ENCODE results near the gene DVL2.

Gene DVL2

GRCh38 chr17:7237266-7237760 lies 3.0 kb upstream of the DVL2 start:
- DNase-seq: no peak

DNA sequence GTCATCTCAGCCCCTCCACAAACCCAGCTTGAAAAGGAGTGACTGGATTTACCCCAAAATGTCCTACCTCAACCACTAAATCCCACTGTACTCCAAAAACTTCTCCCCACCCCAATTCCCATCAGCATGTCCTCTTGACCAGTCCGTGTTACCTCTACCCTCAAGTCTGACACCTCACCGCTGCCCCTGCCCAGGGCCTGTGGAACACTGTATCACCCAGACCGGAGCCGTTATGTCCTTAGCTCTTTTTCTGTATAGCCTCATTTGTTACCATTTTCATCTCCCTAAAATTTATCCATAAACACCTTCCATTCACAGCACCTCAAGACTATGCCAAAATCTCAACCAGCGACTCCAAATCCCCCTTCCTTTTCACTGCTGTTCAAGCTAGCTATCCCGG lies 2.5 kb upstream of the DVL2 start:
- no peak for DNase-seq

- no peak for DNase-seq
Measured at GRCh38 chr17:7235693-7236665, 1.7 kb upstream of the DVL2 start.

GRCh38 chr17:7233701-7234082 lies 625 bp downstream of the DVL2 start:
- DNase-seq: no peak

DNA sequence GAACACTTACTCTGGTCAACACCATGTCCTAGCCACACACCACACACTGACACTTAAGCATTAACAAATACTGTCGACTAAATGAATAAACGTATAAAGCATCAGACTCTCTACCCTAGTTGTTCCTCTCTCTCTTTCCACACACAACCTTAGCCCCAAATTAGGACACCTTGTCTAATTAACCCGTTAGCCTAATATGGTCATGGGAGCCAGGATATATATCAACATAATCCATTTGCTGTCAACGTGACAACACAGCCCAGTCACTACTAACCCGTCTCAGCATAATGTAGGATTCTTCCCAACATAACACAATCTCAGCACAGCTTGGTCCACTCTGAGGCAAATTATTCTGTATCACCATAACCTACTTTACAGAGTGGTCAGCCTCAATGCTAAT lies 2.2 kb downstream of the DVL2 start:
- no peak for DNase-seq

- DNase-seq: no peak
Measured at GRCh38 chr17:7229504-7229903, 4.8 kb downstream of the DVL2 start.

- DNase-seq: no peak
Measured at GRCh38 chr17:7228920-7229319, 5.4 kb downstream of the DVL2 start.

GRCh38 chr17:7226721-7227710 lies 7.3 kb downstream of the DVL2 start:
- no peak for DNase-seq

DNA sequence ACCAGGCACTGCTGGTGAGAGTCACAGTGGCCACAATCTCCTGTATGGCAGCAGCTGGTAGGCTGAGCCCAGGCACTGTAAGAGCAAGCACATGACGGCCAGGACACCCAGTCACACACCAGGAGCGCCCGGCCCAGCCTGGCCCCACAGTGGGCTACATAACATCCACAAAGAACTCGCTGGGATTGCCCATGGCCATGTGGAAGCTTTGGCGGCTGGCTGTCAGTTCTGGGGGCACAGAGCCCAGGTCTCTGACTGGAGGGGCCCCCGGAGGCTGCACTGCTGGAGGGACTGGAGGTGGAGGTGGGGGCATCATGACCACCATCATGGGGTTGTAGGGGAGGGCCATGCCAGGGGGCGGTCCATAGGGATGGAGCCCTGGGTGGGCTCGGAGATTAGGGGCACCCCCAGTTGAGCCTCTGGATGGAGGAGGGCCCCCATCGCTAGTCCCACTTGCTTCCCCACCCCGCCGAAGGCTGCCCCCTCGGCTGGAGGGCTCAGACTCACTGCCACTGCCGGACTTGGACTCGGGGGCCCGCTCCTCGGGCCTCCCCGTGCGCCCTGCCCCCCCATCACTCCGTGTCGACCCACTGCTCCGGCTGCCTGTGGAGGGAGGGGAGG lies 8.5 kb downstream of the DVL2 start:
- DNase-seq: no peak

GRCh38 chr17:7224661-7225111 lies 9.6 kb downstream of the DVL2 start:
- DNase-seq: no peak

- no peak for DNase-seq
Measured at GRCh38 chr17:7224110-7224509, 10.2 kb downstream of the DVL2 start.

DNA sequence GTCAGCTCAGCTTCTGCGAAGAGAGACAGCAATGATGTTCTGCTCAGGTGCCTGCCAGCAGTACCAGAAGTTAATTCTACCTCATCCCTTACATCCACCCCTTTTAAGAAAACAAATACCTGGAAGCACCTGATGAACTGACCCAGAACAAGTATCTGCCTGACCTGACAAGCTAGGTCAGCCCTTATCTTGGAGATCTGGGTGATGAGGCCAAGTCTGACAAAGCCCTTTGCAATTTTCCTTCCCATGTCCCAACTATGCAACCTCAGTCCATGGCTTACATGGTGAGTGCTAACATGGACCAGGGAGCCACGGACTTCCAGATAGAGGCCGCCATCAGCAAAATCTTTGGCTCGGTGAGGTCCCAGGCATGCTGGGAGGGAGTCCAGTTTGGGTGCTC lies 10.9 kb downstream of the DVL2 start:
- DNase-seq: no peak

DNA sequence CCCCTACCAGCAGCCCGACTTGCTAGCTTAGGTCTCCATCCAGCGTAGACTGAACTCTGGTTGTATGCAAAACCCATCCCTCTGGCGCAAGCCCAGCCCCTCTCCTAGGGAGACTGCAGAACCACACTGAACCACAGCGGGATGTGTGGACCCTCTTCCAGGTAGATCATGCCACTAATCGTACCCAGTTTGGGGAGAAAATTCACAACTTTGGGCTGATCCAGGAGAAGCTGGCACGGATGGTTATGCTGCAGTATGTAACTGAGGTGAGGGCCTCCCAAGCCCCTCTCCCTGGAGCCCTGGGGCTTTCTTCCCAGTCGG lies 11.4 kb downstream of the DVL2 start:
- no peak for DNase-seq

DNA sequence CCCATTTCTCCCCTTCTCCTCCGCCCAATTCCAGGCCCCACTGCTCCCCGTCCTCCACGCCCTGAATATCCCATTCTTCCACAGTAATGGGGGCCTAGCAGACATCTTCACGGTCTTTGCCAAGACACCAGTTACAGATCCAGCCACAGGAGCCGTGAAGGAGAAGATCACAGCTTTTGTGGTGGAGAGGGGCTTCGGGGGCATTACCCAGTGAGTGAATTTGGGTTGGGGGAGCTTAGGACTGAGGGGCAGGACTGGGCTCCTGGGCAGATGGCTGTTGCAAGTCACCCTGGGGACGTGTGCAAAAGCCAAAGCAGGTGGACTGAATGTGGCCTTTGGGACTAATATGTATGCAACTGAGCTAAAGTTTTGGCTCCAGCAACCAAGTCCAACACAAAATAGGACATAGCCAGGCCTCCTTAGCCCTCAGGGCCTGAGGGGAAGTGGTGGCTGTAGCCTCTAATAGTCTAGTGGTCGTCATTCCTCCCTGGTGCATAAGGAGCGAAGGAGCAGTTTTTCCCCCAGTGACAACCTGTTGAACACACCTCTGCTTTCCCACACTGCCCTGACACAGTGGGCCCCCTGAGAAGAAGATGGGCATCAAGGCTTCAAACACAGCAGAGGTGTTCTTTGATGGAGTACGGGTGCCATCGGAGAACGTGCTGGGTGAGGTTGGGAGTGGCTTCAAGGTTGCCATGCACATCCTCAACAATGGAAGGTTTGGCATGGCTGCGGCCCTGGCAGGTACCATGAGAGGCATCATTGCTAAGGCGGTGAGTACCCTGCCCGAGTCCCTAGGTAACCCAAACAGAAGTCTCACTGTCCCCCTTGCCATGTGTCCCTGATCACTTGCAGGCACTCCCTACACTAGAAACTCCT lies 12.0 kb downstream of the DVL2 start:
- no peak for DNase-seq

DNA sequence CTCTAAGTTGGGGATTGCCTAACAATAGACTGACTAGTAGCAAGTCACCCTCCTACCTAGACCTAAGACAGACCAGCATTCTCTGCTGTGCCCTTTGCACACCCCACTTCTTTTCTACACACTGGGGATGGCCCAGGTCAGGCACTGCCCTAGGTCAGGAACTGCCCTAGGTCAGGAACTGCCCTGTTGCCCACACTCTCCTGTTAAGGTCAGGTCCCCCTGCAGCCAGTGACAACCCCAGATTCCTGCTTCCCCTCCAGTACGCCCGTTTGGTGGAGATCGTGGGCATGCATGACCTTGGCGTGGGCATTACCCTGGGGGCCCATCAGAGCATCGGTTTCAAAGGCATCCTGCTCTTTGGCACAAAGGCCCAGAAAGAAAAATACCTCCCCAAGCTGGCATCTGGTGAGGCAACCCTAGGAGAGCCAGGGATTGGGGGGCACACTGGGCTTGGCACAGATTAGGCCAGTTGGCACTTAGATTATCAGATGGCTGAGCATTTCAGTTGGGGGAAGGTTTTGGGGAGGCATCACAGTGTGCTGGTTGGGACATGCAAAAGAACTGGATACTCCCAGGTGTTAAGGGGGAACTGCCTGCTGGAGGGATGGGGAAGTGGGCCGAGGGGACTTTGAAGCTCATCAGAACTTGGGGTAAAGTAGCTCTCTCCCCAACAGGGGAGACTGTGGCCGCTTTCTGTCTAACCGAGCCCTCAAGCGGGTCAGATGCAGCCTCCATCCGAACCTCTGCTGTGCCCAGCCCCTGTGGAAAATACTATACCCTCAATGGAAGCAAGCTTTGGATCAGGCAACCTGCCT lies 12.8 kb downstream of the DVL2 start:
- no peak for DNase-seq

DNA sequence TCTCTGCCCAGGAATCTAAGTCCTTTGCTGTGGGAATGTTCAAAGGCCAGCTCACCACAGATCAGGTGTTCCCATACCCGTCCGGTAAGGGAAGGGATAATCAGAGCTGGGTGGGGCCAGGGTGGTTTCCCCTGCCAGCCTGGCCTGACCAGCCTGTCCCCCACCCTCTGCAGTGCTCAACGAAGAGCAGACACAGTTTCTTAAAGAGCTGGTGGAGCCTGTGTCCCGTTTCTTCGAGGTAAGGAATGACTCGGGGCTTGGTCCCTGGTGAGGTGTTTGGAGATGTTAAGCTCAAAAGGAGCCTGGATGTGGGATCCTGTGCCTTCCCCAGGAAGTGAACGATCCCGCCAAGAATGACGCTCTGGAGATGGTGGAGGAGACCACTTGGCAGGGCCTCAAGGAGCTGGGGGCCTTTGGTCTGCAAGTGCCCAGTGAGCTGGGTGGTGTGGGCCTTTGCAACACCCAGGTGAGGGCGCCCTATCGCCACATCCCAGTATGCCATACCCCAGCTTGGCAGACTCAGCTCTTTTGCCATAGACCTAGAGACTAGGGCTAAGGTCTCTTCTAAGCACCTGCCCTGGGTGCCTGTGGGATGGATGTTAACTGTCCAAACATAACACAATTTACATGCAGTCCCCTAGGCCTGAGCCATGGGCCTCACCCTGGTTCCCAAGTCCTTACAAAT lies 13.6 kb downstream of the DVL2 start:
- peak; percentile 17 for DNase-seq

DNA sequence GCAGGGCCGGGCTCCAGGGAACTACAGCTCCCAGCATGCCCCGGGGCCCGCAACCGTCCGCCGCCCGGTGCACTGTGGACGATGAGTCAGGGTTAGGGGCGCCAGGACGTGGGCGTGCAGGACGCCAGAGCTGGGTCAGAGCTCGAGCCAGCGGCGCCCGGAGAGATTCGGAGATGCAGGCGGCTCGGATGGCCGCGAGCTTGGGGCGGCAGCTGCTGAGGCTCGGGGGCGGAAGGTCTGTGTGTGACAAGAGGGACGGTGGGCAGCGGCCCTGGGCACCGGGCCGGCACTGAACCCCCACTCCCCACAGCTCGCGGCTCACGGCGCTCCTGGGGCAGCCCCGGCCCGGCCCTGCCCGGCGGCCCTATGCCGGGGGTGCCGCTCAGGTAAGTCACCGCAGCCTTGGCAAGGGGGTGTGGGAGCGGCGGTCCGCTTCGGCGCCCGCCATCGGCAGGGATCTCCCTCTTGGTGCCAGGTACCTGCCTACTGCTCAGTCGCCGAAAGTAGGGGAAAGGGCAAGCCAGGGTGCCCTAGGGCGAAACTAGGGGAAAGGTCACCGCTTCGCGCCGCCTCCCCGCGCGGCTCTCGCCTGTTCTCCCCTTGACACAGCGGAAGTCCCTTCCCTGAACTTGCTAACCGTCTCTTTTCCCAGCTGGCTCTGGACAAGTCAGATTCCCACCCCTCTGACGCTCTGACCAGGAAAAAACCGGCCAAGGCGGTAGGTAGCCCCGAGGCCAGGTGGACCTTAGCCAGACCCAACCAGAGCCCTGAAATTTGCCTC lies 14.3 kb downstream of the DVL2 start, which contains the start of the genes ACADVL and DLG4:
Gene ACADVL (plus strand): TSS at position 127 of the 781 bp plus-strand sequence. CDS start 47 bp downstream, at position 174.
Gene DLG4 (minus strand): TSS at position 25 of the 781 bp plus-strand sequence.
- DNase-seq: no peak

DNA sequence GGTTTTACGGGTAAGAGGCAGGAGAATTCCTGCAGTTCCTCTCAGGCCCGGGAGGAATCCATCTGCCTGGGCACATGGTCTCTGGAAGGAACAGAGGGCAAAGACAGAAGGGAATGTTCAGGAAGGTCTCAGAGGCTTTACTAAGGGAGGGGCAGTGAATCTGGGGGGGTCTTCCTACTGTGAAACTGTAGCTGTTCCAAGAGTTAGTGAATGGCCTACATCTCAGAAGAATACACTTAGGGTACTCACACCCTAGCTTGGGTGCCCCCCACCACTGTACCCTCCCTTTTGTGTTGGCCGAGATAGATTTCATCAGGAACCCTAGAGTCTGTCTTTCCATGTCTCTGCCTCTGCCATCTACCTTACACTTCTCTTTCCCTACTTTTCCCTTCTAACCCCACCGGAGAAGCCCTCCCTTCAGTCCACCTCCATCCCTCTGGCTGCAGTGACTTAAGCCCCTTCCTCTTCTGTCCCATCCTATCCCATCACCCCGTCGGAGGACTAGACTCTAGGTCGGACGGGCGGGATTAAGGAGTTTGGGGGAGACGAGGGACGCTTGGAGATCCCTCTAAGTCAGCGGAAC lies 15.0 kb downstream of the DVL2 start:
- peak; percentile 72 for DNase-seq

- DNase-seq: no peak
Measured at GRCh38 chr17:7218758-7219157, 15.6 kb downstream of the DVL2 start.

Measured in NCI-H1694 (cell line).